8988T (cell line): Measurements from ENCODE around the gene KLRK1.
"Not testable (repeated sequence)": the region's sequence is repeated elsewhere in the genome, so short reads cannot be mapped to it uniquely, and the experiment has no call there.

Source experiments
- DNase-seq: peaks from one replicate; pipeline ENCODE4 v3.0.0; 2011

The KLRK1 gene

DNA sequence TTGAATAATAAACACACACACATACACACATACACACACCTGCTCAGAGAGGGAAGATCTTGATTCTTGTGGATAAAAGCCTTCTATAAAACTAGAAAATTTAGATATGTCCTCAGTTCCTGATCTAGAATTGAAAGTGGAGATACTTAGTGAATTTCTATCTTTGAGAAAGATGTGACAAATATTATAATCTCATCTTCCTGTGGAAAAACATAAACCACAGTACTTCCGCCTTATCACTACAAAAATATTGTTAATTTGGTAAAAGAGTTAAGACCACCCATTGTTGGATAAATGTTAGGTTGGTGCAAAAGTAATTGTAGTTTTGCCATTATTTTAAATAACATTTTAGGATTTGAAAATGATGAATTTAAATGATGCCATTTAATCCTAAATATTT lies at the start of gene KLRK1:
KLRK1 (minus strand) TSS at position 138 of the 400 bp plus-strand sequence. CDS start 1,231 bp downstream, outside the sequence.
- no peak for DNase-seq

DNA sequence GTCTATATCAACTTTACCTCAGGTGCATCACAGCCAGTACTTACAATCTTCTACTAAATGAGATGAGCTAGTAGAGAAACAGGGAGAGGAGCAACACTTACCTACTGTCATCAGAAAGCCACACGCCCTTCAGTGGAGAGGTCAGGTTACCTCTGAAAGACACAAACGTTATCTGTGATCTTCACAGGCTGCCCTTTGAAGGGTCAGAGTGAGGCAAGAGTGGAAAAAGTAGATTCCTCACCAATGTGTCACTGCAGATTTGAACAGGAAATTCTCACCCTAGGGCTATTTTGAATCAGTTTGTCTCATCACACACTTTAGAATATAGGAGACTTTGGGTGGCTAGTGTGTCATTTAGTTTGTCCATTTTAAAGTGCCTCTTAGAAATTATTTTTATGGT lies 47.8 kb upstream of the KLRK1 start:
- not testable (repeated sequence) for DNase-seq

DNA sequence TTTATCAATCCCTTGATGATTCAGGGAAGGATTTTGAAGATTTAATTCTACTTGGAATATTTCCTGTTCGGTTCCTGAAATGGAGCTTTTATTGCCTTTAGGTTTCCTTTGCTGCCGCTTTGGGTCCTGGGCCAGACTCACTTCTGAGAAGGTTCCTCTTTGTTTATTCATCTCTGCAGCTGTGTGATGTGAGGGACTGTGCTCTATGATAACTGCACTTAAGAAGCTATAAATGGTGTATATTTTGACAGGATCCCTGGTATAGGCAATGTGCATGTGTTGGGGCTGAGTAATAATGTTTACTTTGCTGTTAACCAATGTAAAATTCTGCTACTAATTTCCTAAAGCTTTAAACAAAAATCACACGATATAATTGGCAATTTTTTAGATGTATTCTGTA lies 46.0 kb upstream of the KLRK1 start, which contains the start of gene KLRC2:
KLRC2 (minus strand) TSS at position 195 of the 400 bp plus-strand sequence; CDS start at position 171, 24 bp downstream.
- not testable (repeated sequence) for DNase-seq

DNA sequence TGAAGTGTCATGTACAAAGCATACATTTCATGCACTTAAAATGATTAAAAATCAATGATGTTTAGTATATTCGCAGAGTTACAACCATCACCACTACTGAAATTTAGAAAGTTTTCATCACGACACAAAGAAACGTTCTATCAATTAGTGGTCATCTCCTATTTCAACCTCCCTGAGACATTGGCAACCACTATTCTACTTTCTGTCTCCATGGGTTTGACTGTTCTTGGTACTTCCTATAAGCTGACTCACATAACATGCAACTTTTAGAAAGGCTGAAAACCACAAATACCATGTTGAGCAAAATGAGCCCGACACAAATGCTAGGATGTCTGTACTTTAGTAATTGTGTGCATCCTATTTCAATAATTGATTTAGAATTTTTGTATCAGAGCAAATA lies 40.8 kb upstream of the KLRK1 start:
- DNase-seq: not testable (repeated sequence)

DNA sequence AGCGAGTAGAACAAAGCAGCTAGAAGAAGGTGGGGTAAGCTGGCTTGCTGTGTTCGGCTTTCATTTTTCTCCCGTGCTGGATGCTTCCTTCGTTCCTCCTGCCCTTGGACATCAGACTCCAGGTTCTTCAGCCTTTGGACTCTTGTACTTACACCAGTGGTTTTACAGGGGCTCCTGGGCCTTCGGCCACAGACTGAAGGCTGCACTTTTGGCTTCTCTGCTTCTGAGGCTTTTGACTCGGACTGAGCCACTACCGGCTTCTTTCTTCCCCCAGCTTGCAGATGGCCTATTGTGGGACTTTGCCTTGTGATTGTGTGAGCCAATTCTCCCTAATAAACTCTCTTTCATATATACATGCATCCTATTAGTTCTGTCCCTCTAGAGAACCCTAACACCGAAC lies 36.1 kb upstream of the KLRK1 start:
- DNase-seq: not testable (repeated sequence)

DNA sequence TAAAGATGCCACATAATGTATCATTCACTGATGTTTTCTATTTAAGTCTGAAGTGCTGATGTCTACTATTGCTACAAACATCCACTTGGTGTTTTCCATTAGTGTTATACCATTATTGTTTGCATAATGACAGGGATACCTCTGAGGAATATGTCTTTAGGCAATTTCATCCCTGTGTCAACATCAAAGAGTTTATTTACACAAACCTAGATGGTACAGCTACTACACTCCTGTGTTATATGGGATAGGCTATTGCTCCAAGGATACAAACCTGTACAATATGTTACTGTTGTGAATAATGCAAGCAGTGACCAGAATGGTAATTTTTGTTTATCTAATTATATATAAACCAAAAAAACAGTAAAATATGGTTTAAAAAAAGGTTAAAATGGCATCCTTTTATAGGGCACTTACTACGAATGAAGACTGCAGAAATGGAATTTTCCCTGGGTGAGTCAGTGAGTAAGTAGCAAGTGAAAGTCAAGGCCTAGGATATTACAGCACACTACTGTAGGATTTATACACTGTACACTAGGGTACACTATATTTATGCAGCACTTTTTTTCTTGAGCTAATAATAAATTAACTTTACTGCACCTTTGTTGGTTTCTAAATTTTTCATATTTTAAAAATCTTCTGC lies 34.5 kb upstream of the KLRK1 start:
- DNase-seq: not testable (repeated sequence)

DNA sequence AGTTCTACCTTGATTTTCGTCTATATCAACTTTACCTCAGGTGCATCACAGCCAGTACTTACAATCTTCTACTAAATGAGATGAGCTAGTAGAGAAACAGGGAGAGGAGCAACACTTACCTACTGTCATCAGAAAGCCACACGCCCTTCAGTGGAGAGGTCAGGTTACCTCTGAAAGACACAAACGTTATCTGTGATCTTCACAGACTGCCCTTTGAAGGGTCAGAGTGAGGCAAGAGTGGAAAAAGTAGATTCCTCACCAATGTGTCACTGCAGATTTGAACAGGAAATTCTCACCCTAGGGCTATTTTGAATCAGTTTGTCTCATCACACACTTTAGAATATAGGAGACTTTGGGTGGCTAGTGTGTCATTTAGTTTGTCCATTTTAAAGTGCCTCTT lies 32.3 kb upstream of the KLRK1 start:
- not testable (repeated sequence) for DNase-seq

DNA sequence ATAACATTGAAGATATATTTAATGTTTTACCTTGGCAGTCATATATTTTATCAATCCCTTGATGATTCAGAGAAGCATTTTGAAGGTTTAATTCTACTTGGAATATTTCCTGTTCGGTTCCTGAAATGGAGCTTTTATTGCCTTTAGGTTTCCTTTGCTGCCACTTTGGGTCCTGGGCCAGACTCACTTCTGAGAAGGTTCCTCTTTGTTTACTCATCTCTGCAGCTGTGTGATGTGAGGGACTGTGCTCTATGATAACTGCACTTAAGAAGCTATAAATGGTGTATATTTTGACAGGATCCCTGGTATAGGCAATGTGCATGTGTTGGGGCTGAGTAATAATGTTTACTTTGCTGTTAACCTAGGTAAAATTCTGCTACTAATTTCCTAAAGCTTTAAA lies 30.5 kb upstream of the KLRK1 start, which contains the start of gene KLRC3:
KLRC3 (minus strand) TSS at position 262 of the 400 bp plus-strand sequence; CDS start at position 217, 45 bp downstream.
- DNase-seq: not testable (repeated sequence)

DNA sequence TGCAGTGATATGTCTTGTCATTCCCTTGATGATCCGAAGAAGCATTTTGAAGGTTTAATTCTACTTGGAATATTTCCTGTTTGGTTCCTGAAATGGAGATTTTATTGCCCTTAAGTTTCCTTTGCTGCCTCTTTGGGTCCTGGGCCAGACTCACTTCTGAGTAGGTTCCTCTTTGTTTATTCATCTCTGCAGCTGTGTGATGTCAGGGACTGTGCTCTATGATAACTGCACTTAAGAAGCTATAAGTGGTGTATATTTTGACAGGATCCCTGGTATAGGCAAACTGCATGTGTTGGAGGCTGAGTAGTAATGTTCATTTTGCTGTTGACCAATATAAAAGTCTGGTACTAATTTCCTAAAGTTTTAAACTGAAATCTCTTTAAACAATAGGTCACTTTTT lies 19.6 kb upstream of the KLRK1 start, which contains the start of gene KLRC4:
KLRC4 (minus strand) TSS at position 366 of the 400 bp plus-strand sequence; CDS start at position 184, 182 bp downstream.
- DNase-seq: no peak

DNA sequence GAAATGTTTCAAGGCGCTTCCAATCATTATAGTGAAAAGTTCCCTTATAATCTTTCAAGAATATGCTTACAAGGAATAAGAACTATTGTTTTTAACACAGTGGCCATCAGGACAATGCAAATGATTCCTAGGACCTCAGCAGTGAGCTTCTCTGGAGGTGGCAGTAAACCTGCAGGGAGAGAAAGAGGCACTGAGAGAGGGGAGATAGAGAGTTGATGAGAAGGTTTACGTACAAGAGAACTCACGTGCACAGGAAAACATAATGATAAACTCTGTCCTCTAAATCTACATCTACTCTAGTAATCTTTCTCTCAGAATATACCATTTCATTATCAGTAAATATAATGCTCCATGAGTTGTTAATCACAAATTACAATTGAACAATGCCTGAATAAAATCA lies 19.0 kb upstream of the KLRK1 start:
- DNase-seq: no peak

DNA sequence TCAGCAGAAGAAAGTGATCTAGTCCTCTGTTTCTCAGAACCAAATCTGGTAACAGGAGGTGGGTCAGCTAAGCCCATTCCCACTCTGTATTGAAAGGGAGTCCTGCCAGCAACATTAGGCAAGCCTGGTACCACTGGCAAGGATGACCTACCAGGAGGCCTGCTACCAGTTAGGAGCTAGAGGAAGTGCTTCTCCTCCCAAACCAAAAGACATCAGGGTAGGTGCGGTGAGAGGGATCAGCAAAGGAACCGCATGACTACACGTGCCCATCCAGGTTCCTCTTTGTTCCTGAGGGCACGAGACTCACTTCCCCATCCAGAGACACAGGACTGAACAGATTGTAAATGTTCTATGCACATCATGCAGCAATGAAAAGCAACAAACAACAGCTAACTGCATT lies 16.9 kb upstream of the KLRK1 start:
- no peak for DNase-seq

DNA sequence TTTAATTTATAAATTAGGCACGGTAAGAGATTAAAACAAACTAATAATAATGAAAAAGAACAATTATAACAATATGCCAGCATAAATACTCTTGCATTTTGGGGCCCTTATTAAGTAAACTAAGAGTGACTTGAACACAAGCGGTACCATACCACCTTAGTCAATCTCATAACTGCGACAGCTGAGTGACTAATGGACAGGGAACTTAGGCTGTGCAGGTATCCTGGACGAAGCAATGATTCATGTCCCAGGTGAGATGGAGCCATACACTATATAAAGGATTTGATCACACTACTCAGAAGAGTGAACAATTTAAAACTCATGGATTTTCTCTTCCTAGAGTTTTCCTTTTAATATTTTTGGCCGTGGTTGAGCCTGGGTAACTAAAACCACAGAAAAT lies 15.5 kb upstream of the KLRK1 start:
- DNase-seq: no peak

DNA sequence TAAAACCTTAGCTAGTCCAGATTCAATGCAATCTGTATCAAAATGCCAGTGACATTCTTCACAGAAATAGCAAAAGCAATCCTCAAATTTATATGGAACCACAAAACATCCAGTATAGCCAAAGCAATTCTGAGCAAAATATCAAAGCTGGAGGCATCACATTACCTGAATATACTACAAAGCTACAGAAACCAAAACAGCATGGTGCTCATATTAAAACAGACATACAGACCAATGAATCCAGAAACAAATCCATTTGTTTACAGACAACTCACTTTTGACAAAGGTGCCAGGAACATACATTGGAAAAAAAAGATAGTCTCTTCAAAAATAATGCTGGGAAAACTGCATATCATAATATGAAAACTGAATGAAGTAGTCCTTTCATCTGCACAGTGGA lies 15.0 kb upstream of the KLRK1 start:
- no peak for DNase-seq

DNA sequence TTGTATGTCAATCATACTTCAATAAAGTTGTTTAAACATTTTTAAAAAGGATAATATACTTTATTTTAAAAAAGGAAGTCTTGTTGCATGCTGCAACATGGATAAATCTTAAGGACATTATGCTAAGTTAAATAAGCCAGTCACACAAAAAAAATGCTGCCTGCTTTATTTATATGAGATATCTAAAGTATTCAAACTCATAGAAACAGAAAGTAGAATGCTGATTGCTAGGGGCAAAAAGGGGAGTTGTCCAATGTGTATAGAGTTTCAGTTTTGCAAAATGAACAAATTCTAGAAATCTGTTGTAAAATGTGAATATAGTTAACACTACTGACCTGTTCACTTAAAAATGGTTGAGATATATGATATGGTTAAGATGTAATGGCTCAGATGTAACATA lies 11.0 kb upstream of the KLRK1 start:
- DNase-seq: no peak

DNA sequence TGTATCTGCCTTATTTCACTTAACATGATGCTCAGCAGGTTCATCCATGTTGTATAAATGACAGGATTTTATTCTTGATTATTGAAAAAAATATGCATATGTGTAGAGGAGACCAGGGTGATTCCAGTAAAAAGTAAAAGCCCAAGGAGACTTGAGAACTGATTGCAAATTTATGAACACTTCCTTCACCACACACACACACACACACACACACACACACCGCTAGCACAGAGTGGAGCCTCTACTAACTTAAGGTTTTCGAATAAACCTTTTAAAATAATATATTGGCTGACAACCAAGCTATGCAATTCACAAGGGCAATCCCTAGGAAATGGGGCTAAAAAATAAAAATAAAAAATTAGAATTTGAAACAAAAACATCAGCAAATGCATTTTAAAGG lies 8.3 kb upstream of the KLRK1 start:
- no peak for DNase-seq

DNA sequence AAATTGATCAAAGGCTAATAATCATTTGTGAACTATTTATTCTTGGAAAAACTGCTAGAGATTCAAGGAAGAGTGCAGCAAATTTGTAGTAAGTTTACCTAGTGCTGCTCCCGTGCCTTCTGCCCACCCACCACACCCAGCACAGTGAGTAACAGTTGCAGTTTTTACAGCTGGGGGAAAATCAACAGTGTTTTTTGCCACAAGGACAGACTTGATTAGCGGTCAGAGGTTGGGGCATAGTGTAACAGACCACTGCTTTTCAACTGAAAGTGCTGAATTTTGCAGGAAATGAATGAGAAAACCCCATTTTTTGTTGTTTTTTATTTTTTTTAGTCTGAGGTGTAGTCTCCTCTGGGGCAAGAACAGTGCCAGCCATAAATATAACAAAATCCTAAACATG lies 7.5 kb upstream of the KLRK1 start:
- no peak for DNase-seq

DNA sequence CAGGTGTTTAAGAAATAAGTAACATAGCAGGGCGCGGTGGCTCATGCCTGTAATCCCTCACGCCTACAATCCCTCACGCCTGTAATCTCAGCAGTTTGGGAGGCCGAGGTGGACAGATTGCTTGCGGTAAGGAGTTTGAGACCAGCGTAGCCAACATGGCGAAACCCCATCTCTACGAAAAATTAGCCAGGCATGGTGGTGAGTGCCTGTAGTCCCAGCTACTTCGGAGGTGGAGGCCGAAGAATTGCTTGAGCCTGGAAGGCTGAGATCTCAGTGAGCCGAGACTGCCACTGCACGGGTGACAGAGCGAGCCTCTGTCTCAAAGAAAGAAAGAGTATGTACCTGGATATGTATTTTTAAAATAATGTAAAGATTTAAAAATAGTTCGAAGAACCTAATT lies 6.3 kb upstream of the KLRK1 start:
- DNase-seq: not testable (repeated sequence)

DNA sequence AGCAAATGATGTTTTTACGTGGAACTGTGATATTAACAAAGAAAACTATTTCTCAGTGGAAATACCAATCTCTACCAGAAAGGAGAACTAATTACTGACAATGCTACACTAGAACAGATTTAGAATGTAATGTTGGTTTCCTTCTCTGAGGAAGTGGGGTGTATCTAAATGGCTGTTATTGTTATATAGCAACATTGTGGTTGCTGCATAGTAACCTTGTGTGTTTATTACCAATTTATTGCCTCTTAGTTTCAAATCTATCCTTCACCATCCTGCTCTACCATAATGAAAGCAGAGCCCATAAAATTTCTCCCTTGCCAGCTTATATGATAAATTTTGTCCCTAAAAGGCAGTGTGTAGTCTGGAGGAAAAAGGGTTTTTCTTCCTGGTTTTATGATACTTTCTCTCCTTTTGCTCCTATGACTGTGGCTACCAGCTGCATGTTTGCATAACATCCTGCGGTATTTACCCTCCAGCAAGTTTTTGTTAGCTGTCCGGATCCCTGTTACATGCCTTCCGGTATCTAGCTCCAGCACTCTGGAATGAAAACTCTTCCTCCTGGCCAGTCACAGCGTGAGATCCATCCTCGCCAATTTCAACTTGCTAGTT lies 5.7 kb upstream of the KLRK1 start:
- DNase-seq: no peak

DNA sequence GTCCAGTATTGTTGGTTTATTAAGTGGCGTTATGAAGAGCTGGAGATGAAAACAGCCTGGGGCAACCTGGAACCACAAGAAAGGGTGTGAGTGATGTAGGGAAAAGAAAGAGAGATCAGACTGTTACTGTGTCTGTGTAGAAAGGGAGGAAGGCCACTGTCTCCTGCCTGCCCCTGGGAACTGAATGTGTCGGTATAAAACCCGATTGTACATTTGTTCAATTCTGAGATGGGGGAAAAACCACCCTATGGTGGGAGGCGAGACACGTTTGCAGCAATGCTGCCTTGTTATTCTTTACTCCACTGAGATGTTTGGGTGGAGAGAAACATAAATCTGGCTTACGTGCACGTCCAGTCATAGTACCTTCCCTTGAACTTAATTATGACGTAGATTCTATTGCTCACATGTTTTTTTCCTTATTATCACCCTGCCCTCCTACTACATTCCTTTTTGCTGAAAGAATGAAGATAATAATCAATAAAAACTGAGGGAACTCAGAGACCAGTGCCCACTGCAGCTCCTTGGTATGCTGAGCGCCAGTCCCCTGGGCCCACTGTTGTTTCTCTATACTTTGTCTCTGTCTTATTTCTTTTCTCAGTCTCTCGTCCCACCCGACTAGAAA lies 4.8 kb upstream of the KLRK1 start:
- not testable (repeated sequence) for DNase-seq

DNA sequence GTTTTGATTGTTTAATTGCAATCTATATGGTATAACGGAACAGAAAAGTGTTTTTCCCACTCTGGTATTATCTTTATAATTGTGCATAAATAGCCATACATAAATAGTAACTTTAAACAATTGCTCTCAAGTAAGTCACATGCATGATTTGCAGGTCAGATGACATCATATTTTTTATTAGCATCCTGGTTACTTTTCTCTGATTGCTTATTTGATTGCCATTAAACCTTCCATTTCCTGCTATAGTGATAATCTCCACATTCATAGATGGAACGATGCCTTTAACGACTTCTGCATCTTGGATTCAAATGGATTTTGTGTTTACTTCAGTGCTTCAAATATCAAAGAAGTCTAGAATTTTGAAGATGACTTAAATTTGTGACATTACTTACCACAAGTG lies 3.5 kb upstream of the KLRK1 start:
- DNase-seq: no peak

DNA sequence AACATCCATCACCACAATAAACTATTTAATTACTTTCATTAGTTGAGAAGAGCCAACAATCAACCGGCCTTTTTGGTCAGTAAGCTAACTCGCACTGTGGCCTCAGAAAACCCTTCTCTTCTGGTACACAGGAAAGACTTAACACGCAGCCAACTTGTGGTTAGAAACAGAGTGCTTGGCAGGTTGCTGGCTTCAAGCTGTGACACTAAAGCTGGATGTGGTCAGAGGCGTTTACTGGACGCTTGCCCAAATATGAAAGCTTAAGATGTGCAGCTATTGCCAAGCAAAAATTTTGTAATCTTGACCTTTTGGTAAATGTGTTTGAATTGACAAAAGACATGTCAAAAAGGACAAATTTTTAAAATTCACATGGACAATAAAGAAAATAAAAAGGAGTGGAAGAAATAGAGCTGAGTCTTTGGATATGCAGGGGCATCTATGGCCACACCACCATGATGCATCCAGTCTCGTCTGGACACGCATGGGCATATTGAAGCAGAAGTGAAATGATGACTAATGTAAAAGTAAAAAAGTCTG lies 2.6 kb upstream of the KLRK1 start:
- DNase-seq: no peak

DNA sequence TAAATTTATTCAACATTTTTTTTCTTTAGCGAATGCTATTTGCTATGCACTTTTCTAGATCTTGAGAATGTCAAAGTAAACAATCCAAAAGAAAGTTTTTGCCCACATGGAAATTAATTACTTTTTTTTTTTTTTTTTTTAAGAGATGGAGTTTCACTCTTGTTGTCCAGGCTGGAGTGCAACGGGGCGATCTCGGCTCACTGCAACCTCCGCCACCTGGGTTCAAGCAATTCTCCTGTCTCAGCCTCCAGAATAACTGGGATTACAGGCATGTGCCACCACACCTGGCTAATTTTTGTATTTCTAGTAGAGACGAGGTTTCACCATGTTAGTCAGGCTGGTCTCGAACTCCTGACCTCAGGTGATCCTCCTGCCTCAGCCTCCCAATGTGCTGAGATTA lies 1.1 kb upstream of the KLRK1 start:
- DNase-seq: not testable (repeated sequence)

DNA sequence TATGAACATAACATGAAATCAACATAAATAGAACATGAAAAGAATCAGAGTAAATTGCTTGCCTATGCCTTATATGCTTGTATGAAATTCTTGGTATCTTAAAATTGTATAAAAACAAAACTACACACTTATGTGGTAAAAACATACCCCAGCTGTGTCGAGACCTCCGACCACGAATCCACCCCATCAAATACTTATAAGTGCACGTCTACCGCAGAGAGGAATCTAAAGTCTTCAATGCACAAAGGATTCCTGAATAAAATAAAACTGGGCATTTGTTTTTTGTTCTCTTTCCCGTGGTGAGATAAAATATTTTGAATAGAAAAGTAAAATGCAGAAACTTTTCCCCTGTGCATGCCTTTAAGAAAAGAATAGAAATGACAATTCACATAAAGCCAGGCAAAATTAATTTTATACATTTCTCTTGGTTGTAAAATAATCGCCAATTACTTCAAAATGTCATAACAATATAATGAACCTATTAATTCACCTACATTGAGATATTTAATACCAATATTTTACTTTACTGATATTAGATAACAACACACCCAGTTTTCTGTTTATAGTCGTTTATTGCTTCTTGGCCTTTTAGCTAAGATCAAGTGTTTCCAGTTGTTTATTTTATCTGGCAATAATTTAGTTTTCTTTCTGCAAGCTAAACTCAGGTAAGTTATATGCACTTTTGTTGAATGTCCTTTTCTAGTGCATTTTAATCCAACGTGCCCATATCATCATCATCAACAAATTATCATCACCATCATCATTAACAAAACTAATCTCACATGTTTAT lies 1.0 kb downstream of the KLRK1 start:
- no peak for DNase-seq
